Skeletal muscle satellite cell (primary cell): ENCODE results near the gene CYB561D1.

Experiments
- H3K27me3 ChIP-seq: 2 replicates; pipeline ENCODE4 v1.7.0; 2013; ENCODE audit warnings: low read length; ENCODE audit not compliant: control insufficient read depth, insufficient read depth
- H3K36me3 ChIP-seq: 2 replicates; pipeline ENCODE4 v1.7.0; 2013; ENCODE audit warnings: mild to moderate bottlenecking, control low read depth, low read length; ENCODE audit not compliant: insufficient read depth
- H3K4me1 ChIP-seq: 2 replicates; pipeline ENCODE4 v1.7.0; 2013; ENCODE audit warnings: low read length; ENCODE audit not compliant: control insufficient read depth, insufficient read depth
- H3K4me2 ChIP-seq: 2 replicates; pipeline ENCODE4 v1.7.0; 2013; ENCODE audit warnings: mild to moderate bottlenecking, low read length
- H3K4me3 ChIP-seq: 2 replicates; pipeline ENCODE4 v1.7.0; 2013; ENCODE audit warnings: low read length
- H3K9ac ChIP-seq: 2 replicates; pipeline ENCODE4 v1.7.0; 2013; ENCODE audit warnings: mild to moderate bottlenecking, low read depth, low read length, moderate library complexity
- H3K9me3 ChIP-seq: replicated peaks from 2 replicates; pipeline ENCODE4 v1.7.0; 2013; ENCODE audit warnings: mild to moderate bottlenecking, control low read depth, low read length

CYB561D1 gene

DNA sequence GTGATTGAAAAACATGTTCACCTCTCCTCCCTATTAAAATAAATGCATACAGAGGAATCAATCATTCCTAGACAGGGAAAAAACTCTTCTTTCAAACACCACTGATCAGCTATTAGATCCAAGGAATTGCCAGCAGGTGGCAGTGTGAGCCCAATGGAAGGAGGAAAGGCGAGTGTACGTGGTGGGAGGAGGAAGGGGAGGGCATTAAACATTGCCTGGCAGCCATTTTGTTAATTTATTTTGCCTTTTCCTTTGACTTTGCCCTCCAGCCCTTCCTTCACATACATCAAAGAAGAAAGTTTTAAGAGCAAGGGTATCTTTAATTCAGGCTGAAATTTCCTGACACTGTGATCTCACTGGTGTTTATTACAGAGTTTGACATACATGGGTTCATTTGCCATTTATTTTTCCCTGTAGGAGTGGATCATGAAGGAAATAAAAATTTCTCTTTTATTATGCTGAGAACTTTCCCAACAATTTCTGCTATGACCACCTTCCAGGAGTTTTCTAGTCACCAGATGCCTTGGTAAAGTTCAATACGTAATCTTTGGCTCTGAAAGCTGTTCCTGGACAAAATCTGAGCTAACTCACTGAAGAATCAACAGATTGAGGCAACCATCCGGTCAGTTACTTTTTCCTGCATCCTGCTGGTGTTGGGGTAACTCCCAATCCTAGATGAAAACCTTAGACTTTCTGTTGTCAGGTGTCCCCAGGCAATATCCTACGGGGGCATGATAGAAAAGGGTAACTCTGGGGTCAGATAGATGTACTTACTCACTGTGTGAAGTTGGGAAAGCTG, 52.6 kb downstream of the CYB561D1 start:
- Histone ChIP-seq H3K36me3 (no peaks in the 10 kb centered on the region), H3K4me1 (peaks cover 35% of the 10 kb centered on the region), H3K4me3 (peak overlapping the region; percentile 99), H3K9ac (peak overlapping the region; percentile 99), H3K27me3 (peaks cover 5% of the 10 kb centered on the region), H3K9me3 (no peaks in the 10 kb centered on the region), H3K4me2 (peak overlapping the region; percentile 92)

DNA sequence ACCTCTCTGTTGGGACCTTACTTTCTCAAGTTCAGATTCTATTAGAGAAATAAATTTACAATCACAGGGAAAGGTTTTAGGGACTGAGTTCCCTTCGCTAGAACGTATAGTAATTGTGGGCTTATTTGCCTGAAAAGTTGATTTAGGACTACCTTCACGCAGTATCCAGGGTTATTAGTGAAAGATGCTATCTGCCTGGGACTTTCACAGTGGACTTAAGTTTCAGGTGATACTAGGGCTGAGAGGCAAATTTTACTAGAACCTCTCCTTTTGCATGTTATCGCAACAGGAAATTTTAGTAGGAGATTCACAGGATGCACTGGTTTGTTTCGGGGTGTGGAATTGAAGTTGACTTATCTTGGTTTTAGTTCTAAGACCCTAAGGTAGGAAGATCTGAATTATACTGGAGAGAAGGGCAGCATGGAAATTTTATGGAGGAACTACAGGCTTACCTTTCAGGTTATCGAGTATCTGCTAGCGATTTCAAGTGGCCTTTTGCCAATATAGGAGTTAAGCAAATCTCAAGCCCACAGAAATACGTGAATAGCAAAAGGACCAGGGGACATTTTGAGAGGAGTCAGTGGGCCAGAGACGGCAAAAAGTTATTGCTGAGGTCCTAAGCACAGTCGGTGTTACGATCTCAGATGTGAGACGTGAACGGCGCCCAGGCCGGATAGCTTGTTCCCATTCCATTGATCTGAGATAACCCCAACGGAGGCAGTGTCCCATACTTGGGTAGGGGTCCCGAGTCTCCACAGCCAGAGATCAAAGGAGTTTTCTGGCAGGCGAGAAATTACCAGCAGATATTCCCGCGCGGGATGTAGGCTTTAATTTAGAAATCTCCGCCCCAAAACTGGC, 53.8 kb downstream of the CYB561D1 start:
- Histone ChIP-seq H3K27me3 (no peaks in the 10 kb centered on the region), H3K4me1 (peaks cover 30% of the 10 kb centered on the region), H3K9me3 (no peaks in the 10 kb centered on the region), H3K4me3 (peak overlapping the region; percentile 99), H3K4me2 (peak overlapping the region; percentile 92), H3K9ac (peak overlapping the region; percentile 99), H3K36me3 (peaks cover 3% of the 10 kb centered on the region)

DNA sequence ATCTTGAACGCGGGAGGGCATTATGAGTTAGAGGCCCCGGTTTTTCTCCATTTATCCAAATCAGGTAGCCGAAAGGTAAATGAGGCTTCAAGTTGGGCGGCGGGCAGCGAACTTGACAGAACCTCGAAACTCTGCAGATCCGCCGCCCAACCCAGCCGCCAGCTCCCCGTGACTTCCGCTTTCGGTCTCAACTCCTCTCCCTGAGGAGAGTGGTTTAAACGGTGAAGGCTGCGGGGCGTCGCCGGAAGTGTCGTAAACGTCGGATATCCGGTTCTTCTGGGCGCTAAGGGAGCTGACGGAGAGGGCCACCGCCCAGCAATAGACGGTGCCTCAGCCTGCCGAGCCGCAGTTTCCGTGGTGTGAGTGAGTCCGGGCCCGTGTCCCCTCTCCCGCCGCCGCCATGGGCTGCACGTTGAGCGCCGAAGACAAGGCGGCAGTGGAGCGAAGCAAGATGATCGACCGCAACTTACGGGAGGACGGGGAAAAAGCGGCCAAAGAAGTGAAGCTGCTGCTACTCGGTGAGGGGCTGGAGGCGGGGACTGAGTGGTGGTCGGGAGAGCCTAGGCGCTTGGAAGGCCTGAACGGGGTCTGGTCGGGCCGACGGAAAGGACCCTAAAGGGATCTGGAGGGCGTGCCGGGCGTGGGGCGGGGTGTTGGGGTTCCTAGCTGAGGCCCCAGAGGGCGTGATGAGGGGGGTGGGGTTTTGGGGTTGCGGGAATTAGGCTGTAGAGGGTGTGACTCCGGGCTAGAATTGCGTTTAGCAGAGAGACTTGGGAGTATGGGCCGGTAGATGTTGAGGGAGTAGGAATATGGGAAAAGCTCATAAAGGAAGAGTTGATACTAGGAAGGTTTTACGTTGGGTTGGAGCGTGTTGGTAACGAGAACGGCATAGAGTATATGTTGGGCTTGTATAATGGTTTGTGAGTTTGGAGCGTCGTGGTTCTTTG, 54.7 kb downstream of the CYB561D1 start, which contains the start of gene GNAI3:
TSS of gene GNAI3 (plus strand) at position 295 of the 947 bp plus-strand sequence. CDS start at position 401, 106 bp downstream.
- peaks cover 3% of the 10 kb centered on the region for H3K36me3 ChIP-seq
- peak within 1 kb of the TSS; percentile 92 for H3K4me2 ChIP-seq
- H3K9me3 ChIP-seq = no peaks in the 10 kb centered on the region
- H3K4me3 ChIP-seq = peak within 1 kb of the TSS; percentile 99
- peaks cover 30% of the 10 kb centered on the region for H3K4me1 ChIP-seq
- H3K9ac ChIP-seq = peak within 1 kb of the TSS; percentile 99
- H3K27me3 ChIP-seq = no peaks in the 10 kb centered on the region
